HG03354 (cell line): ENCODE measurements around the gene DNAAF9.
A peak's percentile ranks its signal among the peaks of the same experiment; 100 is the strongest.
"Not testable (repeated sequence)": the region's sequence is repeated elsewhere in the genome, so short reads cannot be mapped to it uniquely, and the experiment has no call there.

ENCODE experiments used
- ATAC-seq: cut with Tn5 transposase; IDR thresholded peaks from one replicate; pipeline ENCODE4 v1.9.1; 2021; ENCODE audit warnings: mild to moderate bottlenecking; ENCODE audit not compliant: unreplicated experiment, poor library complexity, severe bottlenecking

DNAAF9 gene

DNA sequence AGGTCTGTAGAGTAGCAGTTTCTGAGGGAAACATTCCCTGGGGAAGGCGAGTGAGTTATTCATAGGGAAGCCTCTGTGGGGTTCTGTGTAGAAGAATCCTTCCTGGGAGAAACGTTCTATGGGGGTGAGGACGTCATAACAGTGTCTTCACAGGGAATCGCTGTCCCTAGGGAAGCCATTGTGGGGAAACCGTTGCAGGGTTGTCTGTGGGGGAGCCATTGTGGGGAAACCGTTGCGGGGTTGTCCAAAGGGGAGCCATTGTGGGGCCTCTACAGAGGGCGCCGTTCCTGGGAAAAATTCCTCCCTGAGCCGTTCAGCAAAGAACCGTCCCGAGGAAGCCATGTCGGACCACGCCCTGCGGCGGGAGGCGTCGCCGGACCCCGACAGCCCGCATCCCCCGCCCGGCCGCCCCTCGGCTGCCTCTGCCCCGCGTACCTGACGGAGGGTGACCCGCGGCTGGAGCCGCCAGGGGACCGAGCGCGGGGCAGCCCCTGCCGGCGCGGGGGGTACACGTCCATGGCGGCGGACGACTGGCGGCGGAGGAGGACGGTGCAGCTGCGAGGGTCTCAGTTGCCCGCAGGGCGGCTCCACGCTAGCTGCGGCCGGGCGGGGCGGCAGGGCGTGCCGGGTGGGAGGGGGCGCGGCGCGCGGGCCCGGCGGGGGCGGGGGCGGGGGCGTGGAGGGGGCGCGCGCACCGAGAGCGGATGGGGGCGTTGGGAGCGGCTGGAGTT is at the start of gene DNAAF9:
Gene DNAAF9 (minus strand): TSS at position 630 of the 731 bp plus-strand sequence. CDS start 112 bp downstream, at position 518.
- ATAC-seq, result peak; percentile 42

DNA sequence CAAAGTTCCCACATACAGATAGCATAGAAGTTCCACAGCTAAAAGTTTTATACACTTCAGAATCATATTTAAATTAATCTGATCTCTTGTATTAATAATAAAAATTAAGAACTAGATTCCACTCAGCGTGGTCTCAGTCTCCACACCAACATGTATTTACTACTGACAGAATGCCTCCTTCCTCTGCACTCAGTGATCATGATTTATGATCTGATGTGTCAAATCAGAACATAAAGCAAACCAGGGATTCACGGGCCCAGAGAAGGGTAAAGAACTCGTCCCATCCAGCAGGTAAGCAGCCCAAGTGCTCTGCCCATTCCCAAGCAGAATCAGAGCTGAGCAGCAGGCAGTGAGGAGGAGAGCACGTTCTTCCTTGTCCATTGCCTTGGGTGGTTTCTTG is 49.2 kb upstream of the DNAAF9 start:
- ATAC-seq, result no peak

DNA sequence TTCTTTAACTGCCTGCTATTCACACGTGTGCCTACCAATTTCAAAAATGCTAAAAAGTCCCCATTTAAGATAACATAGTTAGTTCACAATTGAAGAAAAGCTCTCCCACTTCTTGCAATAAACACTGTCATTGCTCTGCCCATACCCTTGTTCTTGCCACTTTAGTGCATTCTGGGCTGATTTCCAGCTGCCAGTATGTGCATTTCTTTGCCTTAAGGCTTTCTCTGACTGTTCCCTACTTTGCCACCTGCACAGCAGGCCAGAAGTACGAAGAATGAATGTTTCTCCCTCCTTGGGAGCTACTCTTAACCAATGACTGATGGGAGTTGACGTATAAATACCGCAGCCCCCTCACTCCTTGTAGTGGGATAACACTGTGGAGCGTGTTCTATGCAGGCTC is 47.4 kb upstream of the DNAAF9 start:
- ATAC-seq, result no peak

DNA sequence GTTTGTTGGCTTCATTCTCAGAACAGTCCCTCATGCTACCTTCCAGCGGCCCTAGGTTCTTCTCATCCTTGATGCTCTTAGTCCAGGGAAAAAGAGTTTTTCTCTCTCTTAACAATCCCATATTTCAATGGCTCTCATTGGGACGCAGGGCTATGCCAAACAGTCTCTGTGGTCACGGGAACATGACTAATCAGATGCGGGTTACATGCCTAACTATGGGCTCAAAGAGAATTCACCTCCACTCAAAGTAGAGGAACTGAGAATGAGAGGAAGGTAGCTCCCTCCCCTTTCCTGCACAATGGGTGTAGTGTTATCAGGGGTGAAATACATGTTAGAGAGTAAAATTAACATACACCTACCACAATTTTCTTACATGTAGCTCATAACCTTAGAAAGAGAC is 45.2 kb upstream of the DNAAF9 start:
- ATAC-seq, result no peak

DNA sequence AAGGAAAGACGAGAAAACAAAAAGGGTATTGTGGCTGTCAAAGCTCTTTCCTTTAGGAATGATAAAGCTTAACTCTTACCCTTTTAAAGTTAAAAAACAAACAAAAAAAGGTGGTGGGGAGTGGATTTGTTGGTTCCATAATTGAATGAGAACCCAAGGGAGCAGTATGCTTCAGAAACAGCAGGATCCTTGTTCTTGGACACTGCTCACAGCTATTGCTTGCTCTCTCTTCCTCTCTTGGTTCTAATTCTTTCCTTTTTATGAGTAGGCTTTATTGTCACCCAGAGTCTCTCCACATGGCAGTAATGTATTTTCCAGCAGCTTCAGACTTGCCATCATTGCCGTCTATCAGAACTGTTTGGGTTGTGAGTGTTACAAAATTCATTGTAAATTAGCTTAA is 44.7 kb upstream of the DNAAF9 start:
- ATAC-seq, result no peak

DNA sequence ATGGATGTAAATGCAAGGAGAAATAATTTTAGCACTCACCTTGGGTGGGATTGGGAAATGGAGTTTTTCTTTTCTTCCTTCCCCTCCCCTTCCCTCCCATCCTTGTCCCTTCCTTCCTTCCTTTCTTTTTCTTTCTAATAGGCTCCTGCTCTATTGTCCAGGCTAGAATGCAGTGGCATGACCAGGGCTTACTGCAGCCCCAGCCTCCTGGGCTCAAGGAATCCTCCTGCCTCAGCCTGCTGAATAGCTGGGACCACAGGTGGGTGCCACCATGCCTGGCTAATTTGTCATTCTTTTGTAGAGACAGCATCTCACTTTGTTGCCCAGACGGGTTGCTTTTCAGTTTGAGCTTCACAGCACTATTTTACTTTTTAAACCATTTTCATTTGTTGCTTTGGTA is 41.9 kb upstream of the DNAAF9 start:
- no peak for ATAC-seq

DNA sequence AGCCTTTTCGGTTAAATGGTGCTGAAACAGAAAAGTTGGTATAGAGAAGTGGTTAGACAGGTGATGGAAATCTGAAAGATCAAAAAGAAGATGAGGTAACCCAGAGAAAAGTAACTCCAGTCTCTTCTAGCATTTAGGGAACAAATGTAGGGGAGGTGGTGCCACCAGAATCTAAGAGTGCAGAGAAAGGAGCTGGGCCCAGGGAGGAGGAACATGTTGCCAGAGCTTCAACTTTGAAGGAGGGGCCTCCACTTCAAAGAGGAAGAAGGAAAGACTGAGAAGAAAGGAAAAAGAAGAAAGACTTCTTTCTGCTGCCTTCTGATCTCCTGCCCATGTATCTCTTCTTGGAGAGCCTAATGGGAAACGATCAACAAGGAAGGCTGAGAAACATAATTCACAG is 39.9 kb upstream of the DNAAF9 start:
- no peak for ATAC-seq

DNA sequence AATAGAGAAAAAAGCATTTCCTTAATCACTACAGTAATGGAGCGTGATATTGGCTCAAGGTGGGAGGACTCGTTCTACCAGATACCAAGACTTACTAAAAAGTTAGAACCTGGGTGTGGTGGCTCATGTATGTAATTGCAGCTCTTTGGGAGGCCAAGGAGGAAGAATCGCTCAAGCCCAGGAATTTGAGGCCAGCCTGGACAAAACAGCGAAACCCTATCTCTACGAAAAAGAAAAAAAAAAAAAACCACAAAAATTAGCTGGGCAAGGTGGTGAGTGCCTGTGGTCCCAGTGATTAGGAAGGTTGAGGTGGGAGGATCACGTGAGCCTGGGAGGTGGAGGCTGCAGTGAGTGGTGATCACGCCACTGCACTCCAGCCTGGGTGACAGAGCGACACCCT is 39.3 kb upstream of the DNAAF9 start:
- ATAC-seq, result no peak

DNA sequence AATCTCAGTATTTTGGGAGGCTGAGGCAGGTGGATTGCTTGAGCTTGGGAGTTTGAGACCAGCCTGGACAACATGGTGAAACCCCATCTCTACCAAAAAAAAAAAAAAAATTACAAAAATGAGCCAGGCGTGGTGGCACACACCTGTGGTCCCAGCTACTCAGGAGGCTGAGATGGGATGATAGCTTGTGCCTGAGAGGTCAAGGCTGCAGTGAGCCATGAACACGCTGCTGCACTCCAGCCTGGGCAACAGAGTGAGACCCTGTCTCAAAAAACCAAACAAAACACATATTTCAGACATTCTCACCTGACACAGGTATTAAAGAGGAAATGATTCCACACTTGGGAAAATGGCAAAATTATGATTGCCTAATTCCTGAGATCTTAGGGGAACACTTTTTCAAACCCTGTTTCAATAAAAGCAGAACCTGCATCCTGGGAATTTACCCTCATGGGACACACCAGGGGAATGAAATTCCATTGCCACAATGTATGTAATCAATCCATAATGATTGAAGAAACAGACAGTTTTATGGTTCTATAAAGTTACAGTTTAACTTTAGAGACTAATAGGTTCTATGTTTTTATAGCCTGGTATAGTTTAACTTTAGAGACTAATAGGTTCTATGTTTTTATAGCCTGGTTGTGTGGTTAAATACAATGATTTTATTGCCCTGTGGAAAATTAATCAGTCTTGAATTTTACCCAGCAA is 29.6 kb upstream of the DNAAF9 start:
- no peak for ATAC-seq

DNA sequence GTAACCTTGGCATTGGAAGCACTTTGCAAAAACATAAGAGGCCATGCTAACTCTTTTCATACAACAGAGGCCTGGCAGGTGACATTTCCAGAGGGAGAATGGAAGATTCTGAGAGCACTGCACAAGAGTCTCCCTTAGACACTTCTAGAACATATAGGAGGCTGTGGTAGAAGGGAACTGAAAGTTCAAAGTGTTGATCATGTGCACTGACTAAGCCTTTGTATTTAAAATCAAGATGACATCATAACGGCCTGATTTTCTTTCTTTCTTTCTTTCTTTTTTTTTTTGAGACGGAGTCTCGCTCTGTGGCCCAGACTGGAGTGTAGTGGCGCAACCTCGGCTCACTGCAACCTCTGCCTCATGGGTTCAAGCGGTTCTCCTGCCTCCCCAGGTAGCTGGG is 26.8 kb upstream of the DNAAF9 start:
- ATAC-seq, result no peak

DNA sequence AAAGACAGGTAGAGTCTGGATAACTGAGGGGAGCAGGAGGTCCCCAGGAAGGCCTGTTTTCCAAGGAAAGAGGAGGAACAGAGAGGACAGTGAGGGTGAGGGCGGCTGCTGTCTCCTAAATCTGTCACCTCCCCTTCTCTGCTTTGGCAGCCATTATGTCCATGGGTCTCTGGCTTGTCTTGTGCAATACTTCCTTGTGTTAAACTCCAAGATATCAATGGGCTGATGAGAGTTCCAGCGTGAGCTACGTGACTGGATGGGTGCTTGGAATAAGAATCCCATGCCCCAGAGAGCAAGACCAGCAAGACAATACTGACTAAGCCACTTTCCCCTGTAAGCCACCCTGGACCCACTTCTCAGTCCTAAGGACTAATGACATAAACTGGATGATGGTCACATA is 26.3 kb upstream of the DNAAF9 start:
- no peak for ATAC-seq

DNA sequence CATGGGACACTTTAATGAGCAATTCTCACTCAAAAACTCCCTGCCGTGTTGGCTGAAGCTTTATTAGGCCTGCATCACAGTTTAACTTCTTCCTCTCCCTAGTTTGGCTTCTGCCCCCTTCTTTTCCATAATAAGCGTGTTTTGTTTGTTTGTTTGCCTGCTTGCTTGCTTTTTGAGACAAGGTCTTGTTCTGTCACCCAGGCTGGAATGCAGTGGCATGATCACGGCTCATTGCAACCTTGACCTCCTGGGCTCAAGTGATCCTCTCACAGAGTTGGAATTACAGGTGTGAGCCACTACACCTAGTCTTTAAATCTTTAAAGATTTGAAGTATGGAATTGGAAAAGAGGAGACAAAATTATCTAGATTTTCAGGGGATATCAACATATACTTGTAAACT is 25.4 kb upstream of the DNAAF9 start:
- no peak for ATAC-seq

DNA sequence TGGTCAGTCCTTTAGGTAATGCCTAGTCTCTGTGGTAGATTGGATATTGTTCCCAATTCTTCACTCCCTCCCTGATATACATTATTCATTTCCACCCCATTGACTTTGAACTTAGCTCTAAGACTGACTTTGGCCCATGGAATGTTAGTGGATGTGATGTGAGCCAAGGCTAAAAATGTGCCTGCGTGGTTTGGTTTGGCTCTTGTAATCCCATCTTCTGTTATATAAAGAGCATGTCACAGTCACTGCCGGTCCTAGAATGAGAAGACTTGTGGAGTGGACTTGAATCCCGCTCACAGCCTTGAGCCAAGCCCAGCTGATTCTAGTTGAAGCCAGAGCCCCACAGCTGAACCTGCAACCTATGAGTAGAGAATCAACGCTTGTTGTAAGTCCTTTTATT is 23.6 kb upstream of the DNAAF9 start:
- no peak for ATAC-seq

DNA sequence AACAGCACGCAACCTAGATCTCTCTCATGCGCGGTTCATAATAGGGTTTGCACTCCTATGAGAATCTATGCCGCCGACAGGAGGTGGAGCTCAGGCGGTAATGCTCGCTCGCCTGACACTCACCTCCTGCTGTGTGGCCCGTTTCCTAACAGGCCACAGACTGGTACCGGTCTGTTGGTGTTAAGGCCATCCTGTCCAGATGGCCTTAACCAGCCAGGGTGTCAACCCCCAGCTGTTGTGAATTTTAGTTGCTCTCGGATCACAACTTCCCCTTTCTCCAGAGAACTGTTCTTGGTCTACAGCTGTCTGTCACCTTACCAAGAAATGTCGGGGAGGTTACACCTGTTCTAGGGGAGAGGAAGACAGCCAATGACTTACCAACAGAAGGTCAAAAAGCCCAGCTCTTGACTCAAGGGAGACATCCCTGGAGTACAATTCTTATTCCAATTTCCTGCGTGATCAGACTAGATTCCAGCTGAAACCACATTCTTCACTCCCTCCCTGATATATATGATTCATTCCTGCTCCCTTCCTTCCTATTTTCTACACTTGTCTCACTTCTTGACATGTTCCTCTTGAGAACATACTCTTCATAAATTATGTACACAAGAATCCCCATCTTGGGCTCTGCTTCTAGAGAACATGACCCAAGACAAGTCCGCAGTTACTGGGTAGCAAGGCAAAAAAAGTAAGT is 23.1 kb upstream of the DNAAF9 start:
- peak; percentile 96 for ATAC-seq

DNA sequence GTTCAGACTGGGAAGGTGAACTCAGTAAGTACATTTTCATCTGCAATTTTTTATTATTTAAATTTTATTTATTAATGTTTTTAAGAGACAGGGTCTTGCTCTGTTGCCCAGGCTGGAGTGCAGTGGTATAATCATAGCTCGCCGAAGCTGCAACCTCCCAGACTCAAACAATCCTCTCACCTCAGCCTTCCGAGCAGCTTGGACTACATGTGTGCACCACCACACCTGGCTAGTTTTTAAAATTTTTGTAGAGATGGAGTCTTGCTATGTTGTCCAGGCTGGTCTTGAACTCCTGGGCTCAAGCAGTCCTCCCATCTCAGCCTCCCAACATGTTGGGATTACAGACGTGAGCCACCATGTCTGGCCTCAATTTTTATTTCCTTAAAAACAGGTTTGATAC is 19.3 kb upstream of the DNAAF9 start:
- not testable (repeated sequence) for ATAC-seq

DNA sequence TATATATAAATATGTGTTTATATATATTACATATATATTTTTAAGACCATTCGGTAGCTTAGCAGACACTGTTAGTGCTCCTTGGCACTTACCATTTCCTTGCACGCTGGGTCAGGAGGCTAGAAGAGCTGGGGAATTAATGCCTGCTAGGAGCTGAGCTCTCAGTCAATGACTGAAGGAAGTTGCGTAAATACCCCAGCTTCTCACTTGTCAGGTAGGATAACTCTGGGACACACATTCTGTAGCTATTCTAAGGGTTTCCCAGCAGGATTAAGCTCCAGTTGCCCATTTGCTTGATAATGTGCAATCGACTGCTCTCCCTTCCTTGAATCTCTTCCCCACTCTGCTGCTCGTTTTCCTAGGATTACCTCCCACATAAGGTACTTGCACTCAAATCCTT is 15.7 kb upstream of the DNAAF9 start:
- ATAC-seq, result no peak

DNA sequence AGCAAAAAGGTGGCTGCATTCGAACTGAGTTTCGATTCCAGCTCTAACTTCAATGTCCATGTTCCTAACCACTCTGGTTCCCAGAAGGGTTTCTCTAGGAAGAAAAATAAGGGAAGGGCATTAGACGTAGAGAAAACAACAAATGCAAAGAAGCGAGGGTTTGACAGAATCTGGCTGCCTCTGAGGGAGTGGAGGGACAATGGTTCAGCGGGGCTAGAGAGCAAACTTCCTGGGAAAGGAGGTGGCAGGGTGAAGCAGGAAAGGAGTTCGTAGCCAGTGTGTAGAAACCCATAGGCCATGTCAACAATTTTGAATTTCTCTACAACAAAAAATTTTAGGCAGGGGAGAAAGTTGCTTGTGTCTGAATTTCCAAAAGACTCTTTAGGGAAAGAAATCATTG is 14.5 kb upstream of the DNAAF9 start:
- no peak for ATAC-seq

DNA sequence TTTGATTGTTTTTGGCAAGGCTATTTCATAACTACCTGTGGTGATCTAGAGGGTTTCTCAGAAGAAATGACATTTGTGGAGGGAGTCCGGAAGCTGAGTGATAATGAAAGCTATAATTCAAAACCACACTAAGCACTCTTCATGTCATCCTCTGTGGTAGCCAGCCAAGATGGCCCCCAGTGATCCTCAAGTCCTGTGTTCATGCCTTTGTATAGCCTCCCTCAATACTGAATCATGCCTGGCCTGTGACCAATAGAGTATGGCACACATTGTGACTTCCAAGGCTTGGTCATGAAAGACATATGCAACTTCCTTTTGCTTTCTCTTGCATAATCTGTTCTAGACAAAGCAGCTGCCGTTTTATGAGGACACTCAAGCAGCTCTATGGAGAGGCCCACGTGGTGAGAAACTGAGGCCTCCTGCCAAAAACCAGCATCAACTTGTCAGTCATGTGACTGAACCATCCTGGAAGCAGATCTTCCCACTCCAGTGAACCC is 12.8 kb upstream of the DNAAF9 start:
- ATAC-seq, result peak; percentile 96

DNA sequence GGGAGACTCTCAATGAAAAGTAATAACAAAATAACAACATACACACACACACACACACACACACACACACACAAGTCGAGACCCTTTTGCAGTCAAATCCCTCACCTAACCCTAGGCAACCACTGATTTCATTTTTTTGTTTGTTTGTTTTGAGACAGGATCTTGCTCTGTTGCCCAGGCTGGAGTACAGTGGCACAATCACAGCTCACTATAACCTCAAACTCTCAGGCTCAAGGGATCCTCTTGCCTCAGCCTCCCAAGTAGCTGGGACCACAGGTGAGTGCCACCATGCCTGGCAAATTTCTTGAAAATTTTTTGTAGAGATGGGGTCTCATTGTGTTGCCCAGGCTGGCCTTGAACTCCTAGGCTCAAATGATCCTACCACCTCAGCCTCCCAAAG is 10.7 kb upstream of the DNAAF9 start:
- ATAC-seq, result not testable (repeated sequence)

DNA sequence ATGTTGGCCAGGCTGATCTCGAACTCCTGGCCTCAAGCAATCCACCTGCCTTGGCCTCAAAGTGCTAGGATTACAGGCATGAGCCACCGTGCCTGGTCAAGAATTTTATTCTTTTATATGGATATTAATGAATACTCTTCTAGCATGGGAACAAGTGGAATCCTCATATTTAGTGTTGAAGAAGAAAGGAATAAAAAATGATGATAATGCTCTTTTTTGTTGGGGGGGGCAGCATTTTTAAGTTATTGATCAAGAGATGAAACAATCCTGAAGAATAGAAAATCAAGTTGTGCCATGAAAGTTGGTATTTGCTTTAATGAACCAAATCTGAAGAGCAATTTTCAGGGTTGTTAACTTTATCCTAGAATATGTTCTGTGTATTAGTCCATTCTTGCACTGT is 6.7 kb upstream of the DNAAF9 start:
- no peak for ATAC-seq

DNA sequence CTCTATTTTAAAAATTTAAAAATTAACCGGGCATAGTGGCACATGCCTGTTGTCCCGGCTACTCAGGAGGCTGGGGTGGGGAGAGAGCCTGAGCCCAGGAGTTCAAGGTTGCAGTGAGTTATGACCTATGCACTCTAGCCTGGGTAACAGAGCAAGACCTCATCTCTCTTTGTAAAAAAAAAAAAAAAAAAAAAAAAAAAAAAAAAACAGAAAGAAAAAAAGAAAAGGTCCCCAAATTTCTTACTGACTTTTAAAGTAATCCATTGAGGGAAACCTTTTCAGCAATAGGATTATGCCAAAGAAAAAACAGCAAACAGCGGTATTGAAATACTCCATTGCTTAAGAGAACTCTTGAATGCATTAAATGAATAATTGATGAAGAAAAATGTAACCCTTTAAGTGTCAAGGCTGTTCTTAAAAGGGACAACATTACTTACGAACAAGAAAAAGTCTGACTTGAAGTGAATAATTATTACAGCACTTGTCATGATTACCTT is 6.0 kb upstream of the DNAAF9 start:
- ATAC-seq, result no peak
